HTERT RPE-1 (cell line): Measurements from ENCODE around the gene DDIAS.
"Not testable (repeated sequence)": the region's sequence is repeated elsewhere in the genome, so short reads cannot be mapped to it uniquely, and the experiment has no call there.

Experiments used
- in situ Hi-C: fragments of 300-500 bp; cut with MboI; formaldehyde crosslinking; loops from 4 replicates; pipeline ENCODE4 v1.14.3; 2020; ENCODE audit warnings: low sequenced_read_pairs

Gene DDIAS

GRCh38 chr11:82920227-82920626 lies 18.7 kb downstream of the DDIAS start:
- in situ Hi-C loops: not testable (repeated sequence)

GRCh38 chr11:82922396-82923173 lies 21.0 kb downstream of the DDIAS start:
- in situ Hi-C loops: not testable (repeated sequence)

- in situ Hi-C loops: no loop called here
These were observed 23.1 kb downstream of the DDIAS start for GRCh38 chr11:82924522-82925224.

GRCh38 chr11:82927264-82927880 lies 25.8 kb downstream of the DDIAS start:
- in situ Hi-C loops: no loop called here

GRCh38 chr11:82929121-82929520 lies 27.6 kb downstream of the DDIAS start:
- in situ Hi-C loops: no loop called here

- in situ Hi-C loops: no loop called here
These were observed 28.7 kb downstream of the DDIAS start for GRCh38 chr11:82930229-82930628.

GRCh38 chr11:82930734-82931133 lies 29.2 kb downstream of the DDIAS start:
- in situ Hi-C loops: no loop called here

GRCh38 chr11:82932564-82932963 lies 31.0 kb downstream of the DDIAS start:
- in situ Hi-C loops: no loop called here

- in situ Hi-C loops: no loop called here
These were observed 34.7 kb downstream of the DDIAS start for GRCh38 chr11:82936261-82936660.

- in situ Hi-C loops: no loop called here
These were observed 36.0 kb downstream of the DDIAS start for GRCh38 chr11:82937554-82937953.

GRCh38 chr11:82939456-82939855 lies 37.9 kb downstream of the DDIAS start:
- in situ Hi-C loops: no loop called here

- in situ Hi-C loops: no loop called here
These were observed 40.8 kb downstream of the DDIAS start for GRCh38 chr11:82942376-82942775.

- in situ Hi-C loops: not testable (repeated sequence)
These were observed 41.9 kb downstream of the DDIAS start for GRCh38 chr11:82943430-82943829.

- in situ Hi-C loops: no loop called here
These were observed 42.7 kb downstream of the DDIAS start for GRCh38 chr11:82944198-82944597.

GRCh38 chr11:82945041-82945440 lies 43.5 kb downstream of the DDIAS start:
- in situ Hi-C loops: not testable (repeated sequence)

- in situ Hi-C loops: no loop called here
These were observed 44.1 kb downstream of the DDIAS start for GRCh38 chr11:82945682-82946081.

- in situ Hi-C loops: no loop called here
These were observed 47.8 kb downstream of the DDIAS start for GRCh38 chr11:82949352-82949751.

- in situ Hi-C loops: not testable (repeated sequence)
These were observed 49.0 kb downstream of the DDIAS start for GRCh38 chr11:82950502-82950901.

GRCh38 chr11:82955736-82956453 lies 54.4 kb downstream of the DDIAS start:
- in situ Hi-C loops: not testable (repeated sequence)

- in situ Hi-C loops: no loop called here
These were observed 58.6 kb downstream of the DDIAS start for GRCh38 chr11:82959987-82960778.

- in situ Hi-C loops: no loop called here
These were observed 59.2 kb downstream of the DDIAS start for GRCh38 chr11:82960779-82961143.
